GM19468 (cell line): ENCODE measurements around the gene PPIL4.
"Not testable (repeated sequence)": the region's sequence is repeated elsewhere in the genome, so short reads cannot be mapped to it uniquely, and the experiment has no call there.

Experiments used
- ATAC-seq: cut with Tn5 transposase; IDR thresholded peaks from one replicate; pipeline ENCODE4 v1.9.1; 2021; ENCODE audit warnings: mild to moderate bottlenecking, moderate library complexity, moderate number of reproducible peaks; ENCODE audit not compliant: unreplicated experiment; ENCODE audit errors: extremely low read depth

The PPIL4 gene

DNA sequence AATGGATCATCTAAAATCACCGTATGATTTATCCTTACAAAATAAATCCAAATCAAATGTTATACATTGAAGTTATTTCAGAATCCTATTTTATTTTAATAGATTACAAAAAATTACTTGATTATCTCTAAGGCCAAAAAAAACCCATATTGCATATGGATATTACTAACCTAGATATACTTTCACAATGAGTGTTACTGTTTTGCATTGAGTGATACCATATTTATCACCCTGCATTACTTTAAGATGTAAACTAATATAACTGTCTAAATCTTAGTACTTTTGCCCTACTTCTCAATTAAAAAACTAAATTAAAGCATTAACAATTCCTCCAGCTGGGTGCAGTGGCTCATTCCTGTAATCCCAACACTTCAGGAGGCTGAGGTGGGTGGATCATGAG is 11.1 kb downstream of the PPIL4 start:
- ATAC-seq: no peak

DNA sequence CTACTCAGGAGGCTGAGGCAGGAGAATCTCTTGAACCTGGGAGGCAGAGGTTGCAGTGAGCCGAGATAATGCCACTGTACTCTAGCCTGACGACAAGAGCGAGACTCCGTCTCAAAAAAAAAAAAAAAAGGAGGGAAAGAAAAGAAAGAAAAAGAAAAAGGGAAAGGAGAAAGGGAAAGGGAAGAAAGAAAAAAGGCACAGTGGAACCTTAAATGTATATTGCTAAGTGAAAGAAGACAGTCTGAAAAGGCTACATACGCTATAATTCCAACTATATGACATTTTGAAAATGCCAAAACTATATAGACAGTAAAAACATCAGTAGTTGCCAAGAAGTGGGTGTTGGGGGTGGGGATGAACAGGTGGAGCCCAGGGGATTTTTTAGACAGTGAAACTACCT is 16.2 kb downstream of the PPIL4 start:
- no peak for ATAC-seq

DNA sequence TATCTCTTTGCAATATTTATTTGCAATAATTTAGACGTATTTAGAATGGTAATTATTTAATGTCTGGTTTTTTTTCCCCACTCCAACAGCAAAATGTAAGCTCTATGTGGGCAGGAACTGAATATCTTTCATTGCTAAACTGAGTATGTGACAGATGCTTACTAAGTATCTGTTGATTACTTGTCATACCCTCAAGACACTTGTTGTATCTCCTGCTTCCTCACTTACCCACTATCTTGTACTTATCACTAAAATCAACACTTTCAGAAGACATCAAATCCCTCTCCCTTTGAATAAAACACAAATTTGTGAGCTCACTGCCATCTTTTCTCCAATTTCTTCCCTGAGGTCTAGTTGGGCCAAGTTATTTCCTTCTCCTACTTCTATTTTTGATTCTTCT is 30.3 kb downstream of the PPIL4 start:
- ATAC-seq: no peak

DNA sequence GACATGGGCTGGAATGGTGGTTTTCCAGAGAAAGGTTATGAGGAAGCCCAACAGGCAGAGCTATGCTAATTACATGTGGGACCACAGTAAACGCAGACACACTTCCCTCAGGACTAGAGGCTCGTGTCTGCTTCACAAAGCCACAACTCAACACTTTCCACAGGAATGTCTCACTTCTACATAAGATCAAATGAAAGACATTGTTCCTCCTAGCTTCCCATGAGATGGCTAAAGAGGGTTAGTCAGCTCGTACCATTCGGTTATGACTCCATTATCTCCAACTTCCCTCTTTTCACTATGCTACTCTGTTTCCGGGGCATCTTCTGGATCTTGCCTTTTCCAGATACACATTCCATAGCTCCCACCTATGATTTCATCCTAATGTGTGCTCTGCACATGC is 31.9 kb downstream of the PPIL4 start:
- no peak for ATAC-seq

DNA sequence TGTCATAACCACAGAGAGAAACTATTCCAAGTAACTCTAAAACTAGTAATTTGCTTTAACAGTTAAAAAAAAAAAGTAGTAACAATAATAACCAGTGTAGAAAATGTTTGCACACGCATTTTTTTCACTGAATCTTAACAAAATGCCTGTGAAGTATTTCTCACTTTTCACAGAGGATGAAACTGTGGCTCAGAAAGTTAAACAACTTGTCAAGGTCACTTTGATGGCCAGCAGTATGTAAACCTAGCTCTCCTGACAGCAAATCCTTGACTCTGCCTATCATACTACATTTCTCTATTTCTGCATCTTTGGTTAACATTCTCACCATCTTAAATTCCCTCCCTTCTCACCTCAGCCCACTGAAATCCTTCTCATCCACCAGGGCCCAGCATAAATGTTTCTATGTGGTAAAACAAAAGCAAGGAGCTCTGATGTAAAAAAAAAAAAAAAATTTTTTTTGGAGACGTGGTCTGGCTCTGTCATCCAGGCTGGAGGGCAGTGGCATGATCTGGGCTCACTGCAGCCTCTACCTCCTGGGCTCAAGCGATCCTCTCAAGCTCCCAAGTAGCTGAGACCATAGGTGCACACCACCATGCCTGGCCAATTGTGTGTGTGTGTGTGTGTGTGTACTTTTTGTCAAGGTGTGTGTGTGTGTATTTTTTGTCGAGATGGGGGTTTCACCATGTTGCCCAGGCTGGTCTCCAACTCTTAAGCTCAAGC is 34.9 kb downstream of the PPIL4 start:
- no peak for ATAC-seq

DNA sequence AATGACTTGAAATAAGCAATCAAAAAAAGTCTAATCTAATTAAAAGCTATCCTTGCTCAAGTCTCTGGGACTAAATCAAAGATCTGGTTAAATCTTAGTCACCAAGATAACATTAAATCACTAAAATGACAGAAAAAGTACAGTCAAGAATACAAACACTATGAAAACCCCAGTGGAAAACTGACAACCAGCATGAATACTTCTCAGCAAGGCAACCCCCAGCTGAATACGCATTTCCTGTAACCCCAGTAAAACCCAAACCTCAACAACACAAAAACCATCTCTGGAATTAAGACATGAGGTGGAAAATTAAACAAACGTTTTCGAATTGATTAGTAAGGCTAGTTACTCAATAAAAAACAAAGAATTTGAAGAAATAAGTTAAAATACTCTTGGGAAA is 37.4 kb downstream of the PPIL4 start:
- ATAC-seq: no peak

DNA sequence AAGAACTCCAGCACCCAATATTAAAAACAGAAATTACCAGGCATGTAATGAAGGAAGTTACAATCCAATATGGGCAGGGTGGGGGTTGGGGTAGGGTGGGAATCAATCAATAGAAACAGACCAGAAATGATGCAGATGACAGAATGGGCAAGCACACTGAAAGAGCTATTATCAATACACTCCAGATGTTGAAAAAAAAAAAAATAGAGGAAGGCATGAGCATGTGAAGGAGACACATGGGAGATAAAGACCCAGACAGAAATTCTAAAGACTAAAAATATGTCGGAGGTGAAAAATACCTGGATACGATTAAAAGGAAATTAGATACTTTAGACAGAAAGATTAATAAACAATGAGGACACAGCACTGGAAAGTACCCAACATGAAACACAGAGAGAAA is 42.0 kb downstream of the PPIL4 start:
- ATAC-seq: no peak

DNA sequence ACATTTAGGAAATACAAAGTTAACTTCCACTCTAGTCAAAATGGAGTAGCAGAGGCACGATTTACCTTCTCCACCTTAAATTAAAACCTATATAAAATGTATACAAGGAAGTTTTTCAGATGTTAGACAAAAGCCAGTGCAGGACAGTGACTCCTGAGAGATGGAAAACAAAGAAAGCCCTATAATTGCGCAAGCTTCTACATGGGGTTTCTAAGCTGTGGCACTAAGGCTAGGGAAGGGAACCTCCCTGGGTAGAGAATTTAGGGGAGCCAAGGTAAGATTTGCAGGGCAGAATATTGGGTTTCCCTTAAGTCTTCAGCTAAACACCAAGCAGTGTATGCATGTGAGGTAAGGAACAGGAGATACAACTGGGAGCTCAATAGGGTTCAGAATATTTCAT is 42.6 kb downstream of the PPIL4 start:
- no peak for ATAC-seq

DNA sequence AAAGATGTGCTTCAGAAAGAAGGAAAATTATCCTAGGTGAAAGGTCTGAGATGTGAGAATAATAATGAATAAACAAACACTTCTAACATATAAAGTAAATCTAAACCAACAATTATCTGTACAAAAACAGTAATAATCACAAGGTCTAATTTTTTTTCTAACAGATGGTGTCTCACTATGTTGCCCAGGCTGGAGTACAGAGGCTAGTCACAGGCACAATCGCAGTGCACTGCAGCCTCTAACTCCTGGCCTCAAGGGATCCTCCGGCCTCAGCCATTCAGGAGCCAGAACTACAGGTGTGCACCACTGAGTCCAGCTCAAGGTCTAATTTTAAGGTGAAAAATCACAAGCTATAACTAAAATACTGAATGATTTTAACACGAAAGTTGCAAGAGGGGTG is 44.1 kb downstream of the PPIL4 start:
- ATAC-seq: no peak

DNA sequence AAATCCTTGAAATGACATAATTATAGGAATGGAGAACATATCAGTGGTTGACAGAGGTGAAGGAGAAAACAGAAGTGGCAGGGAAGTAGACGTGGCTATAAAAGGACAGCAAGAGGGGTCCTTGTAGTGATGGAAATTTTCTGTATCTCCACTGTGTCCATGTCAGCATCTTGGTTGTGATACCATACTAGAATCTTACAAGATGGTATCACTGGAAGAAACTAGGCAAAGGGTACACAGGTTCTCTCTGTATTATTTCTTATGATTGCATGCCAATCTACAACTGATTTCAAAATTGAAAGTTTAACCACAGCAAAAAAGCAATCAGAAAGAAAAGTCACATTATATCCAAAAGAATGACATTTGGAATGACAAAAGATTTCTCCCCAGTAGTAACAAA is 44.6 kb downstream of the PPIL4 start:
- ATAC-seq: no peak

DNA sequence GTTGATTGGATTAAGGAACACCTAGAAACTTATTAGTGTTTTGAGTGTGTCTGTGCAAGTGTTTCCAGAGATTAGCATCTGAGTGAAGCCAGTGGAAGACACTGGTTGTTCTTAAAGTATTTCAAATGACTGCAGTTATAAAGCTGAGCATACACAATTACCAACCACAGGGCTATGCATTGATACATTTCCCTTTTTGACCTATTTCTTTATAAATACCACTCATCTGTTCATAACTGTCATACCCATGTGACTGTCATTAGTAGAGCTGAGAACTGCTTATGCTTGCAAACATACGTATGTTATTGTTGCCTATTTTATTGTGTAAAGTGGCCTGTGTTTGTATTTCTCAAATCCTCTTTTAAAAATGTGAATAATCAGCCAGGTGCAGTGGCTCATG is 45.7 kb downstream of the PPIL4 start:
- ATAC-seq: no peak

DNA sequence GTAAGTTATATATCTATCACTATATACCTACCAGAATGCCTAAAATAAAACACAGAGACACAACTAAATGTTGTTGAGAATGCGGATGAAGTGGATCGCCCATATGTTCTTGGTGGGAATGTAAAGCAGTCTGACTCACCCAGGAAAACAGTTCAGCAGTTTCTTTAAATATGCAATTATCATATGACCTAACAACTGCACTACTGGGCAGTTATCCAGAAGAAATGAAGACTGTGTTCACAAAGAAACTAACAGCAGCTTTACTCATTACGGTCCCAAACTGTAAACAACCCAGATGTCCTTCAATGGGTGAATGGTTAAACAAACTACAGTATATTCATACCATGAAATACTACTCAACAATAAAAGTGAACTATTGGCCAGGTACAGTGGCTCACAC is 46.8 kb downstream of the PPIL4 start:
- ATAC-seq: no peak

DNA sequence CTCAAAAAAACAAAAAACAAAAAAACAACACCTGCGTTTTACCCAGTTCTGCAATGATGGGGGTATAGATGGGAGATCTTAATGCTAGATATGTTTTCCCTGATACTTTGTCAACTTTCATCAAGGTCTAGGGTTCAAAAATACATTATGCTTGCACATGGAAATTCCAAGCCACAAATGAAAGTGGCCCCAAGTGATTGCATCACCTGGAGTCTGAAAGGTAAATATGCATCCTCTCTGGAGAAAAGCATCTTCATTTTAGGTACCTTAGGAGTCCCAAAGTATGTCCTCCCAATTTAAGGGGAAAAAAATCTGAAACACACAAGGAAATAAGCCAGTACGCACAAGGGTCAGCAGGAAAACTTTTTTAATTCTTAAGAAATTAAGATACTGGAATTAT is 48.5 kb downstream of the PPIL4 start:
- no peak for ATAC-seq

DNA sequence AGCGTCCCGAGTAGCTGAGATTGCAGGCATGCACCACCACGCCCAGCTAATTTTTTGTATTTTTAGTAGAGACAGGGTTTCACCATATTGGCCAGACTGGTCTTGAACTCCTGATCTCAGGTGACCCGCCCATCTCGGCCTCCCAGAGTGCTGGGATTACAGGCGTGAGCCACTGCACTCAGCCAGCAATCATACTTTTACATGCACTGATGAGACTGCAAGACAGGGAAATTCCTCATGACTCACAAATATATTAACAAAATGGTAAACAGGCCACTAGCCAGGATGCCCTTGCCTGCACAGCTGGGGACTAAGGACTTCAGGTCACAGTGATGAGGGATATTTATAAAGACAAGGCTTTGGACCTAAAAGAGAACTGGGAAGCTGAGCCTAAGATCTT is 49.2 kb downstream of the PPIL4 start:
- not testable (repeated sequence) for ATAC-seq

DNA sequence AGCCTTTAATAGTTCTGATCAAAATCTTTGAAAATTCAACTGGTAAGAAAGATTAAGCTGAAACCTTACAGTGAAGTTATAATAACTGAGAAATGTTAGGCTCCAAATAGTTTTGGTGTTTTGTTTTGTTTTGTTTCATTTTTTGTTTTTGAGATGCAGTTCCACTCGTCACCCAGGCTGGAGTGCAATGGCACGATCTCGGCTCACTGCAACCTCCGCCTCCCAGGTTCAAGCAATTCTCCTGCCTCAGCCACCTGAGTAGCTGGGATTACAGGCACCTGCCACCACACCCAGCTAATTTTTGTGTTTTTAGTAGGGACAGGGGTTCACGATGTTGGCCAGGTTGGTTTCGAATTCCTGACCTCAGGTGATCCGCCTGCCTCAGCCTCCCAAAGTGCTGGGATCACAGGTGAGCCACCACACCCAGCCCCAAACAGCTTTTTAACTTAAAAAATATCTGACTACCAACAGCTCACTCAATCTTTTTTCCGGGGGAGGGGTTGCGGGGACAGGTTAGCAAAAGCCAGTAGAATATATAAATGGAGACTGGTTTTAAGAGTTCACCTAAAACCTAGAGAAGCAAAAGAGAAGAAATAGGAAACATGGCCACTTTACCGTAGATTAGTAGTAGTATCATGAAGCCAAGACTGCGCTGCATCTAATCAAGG is 50.4 kb downstream of the PPIL4 start:
- ATAC-seq: not testable (repeated sequence)

DNA sequence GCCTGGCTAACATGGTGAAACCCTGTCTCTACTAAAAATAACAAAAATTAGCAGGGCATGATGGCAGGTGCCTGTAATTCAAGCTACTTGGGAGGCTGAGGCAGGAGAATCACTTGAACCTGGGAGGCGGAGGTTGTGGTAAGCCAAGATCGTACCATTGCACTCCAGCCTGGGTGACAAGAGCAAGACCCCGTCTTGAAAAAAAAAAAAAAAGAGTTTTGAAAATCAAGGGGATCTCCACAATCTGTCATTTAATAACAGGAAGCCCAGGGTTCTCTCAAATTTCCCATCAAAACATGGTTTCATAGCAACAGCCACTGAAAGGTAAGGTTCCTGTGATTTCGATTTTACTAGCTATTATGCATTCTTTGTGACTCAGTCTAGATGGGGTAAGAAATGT is 51.0 kb downstream of the PPIL4 start:
- ATAC-seq: not testable (repeated sequence)

DNA sequence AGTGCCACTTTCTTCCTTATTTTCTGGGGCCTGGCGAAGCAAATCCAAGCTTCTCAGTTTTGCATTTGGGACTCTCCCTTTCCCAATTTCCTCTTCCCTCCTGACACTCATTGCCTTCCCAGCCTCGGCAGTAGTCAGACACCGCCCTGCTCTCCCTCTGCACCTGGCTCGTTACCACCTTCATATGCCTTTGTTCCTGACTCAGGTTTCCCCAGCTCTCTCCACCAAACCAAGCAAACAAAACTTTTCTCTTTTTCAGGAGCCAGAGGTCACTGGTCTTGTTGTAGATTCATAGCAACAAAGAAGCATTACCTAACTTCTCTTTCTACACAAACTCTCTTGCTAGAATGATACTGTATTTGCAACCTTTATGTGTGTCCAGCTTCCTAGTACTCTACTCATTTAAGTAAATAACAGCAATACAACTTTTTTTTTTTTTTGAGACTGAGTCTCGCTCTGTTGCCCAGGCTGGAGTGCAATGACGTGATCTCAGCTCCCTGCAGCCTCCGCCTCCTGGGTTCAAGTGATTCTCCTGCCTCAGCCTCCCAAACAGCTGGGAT is 52.0 kb downstream of the PPIL4 start:
- no peak for ATAC-seq

DNA sequence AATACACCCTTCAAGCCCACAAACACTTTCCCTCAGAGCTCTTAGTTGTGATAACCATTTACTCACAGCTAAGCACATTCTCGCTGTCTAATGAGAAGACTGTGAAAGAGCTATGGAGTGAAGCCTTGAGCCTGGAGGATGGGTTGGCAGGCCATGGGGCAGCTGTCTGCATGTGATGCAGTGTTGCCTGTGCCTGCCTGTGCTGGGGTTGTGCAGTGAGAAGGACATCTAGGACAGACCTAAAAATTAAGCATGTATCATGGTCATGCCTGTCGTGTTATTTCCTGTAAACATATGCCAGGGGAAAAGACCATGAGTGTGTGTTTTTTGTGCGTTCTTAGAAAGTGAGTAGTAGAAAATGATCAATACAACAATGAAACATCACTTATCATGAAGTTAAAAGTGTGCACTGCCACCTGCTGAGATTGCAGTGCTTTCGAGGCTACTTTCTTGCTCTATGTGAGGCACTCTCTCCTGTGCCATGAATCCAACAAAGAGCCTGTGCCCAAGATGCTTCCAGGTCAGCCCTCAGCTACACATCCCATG is 53.0 kb downstream of the PPIL4 start:
- no peak for ATAC-seq

DNA sequence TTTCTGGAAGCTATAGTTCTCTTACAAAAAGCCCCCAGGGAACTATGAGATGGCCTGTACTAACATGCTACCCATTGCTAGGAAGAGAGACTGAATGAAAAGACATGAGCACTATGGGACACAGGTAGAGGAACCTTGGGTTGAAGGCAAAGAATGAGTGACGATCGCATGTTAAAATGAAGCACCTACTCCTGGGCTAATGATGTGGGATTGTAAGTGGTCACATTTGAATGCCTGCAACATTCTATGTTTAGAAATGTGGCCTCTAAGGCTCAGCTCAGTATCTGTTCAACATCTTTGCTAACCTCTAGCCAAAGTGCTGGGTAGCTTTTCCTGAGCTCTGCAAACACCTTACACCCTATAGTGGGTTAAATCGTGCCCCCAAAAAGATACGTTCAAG is 55.9 kb downstream of the PPIL4 start:
- ATAC-seq: no peak

DNA sequence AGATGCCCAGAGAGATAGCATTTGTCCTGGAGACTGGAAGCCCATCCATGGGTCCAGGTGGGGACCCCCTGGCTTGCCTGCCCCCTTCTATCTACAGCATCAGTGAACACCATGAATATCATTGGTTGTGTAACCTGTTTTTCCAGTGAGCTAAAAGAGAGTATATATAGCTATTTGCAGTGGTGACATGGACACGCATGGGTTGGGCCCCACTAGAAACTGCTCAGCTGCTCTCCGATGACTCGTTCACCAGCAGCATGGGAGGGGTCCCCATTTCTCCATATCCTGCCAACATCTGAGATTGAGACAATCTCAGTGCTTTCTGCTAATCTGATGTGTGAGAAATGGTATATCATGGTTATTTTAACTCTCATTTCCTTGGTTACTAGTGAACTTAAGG is 57.0 kb downstream of the PPIL4 start:
- ATAC-seq: no peak

DNA sequence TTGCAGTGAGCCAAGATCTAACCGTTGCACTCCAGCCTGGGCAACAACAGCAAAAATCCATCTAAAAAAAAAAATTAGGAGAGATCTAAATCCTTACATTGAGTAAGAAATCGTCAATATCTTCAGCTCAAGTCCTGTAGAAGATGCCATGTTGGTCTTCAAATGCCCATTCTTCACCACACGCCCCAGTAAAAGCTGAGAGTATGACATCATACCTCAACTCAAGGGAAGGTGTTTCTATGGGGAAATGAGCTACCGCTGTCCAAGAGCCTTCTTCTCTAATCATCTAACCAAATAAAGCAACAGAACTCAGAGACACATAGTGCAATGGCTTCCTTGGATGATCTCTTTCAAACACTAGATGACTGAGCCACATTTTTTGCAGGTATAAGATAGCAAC is 58.5 kb downstream of the PPIL4 start:
- no peak for ATAC-seq
